Measurements from ENCODE around the gene NTN5.

NTN5 gene

DNA sequence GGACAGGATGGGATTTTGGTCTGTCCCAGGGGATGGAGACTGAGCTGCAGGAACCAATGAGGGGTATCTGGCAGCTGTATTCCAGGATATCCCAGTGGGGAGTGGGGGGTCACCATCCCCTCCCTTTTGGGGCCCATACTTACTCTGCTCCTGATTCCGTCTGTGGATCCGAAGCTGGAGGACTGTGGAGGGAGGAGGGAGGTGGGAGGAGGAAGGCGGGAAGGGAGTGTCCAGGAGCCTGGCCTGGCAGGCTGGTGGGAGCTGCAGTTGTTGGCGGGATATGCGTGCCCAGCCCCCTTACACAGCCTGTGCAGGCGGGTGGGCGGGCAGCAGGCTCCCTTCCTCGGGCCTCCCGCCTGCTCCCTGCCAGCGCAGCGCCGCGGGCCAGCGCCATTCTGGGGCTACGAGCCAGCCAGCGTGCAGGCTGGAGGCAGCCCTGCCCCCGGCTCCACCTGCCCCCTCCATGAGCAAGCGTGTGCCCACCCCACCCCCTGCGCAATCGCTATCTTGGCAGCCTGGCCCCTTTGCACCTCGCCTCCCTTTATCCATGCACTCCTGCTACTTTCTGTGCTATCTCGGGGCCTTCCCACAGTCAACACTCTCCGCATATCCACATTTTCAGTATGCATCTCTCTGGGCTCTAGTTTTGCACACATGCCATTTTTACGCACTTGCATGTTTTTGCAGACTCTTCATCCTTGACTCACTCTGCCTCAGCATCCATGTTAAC, 43.9 kb upstream of the NTN5 start:
- no peak overlapping the region for H3K27ac ChIP-seq
- H3K9me3 ChIP-seq (replicated peaks in 1 of 11) = no peaks in the 10 kb centered on the region
- TF ChIP-seq Cebpa-rat (IDR thresholded peaks at IDR 0.05) = no peak
- H3K4me1 ChIP-seq = peaks cover 30 to 58% (median 50%) of the 10 kb centered on the region in 10 experiments
- H3K36me3 ChIP-seq = peaks cover 0 to 6% (median 1%) of the 10 kb centered on the region in 11 experiments; a peak in 9 of 22 replicates
- no peak overlapping the region for H3K4me3 ChIP-seq
- no peak overlapping the region for H3K9ac ChIP-seq
- no peak overlapping the region for H3K4me2 ChIP-seq
- H3K27me3 ChIP-seq = no peaks in the 10 kb centered on the region
- H4K20me1 ChIP-seq = no peaks in the 10 kb centered on the region

DNA sequence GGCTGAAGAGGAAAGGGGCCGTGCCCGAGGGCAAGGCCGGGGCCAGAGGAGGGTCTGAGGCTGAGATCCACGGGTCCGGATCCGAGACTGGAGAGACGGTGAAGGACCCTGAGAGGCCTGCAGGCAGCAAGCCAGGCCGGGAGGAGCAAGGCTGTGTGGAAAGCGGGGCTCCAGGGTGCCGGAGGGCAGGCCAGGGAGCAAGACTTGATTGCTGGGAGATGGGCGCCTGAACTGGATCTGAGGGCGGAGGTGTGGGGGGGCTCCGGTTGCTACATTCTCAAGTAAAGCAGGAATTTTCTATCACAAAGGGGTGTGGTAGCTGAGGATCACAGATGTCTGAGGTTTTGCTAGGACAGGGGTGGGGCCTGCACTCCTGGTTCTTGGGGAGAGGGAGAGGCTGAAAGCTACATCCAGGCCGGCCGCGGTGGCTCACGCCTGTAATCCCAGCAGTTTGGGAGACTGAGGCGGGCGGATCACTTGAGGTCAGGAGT, 42.9 kb upstream of the NTN5 start:
- Histone ChIP-seq H3K9me3 (replicated peaks in 1 of 11) (0 out of 22 replicates have a peak, but pooled peaks cover 0 to 3% (median 0%) of the 10 kb centered on the region in 11 experiments), H3K27ac (peak overlapping the region in 7 of 11 experiments; percentile 11 to 90 (median 85); a peak in 7 of 22 replicates), H3K4me3 (peak overlapping the region in 3 of 10 experiments; percentile 19 to 72 (median 68); a peak in 4 of 20 replicates), H3K4me1 (peaks cover 30 to 52% (median 43%) of the 10 kb centered on the region in 10 experiments), H3K9ac (peak overlapping the region in 8 of 11 experiments; percentile 80 to 89 (median 84); a peak in 12 of 22 replicates), H3K36me3 (no peaks in the 10 kb centered on the region; a peak in 1 of 22 replicates), H3K4me2 (peak overlapping the region; percentile 87 to 98 (median 94); a peak in 21 of 22 replicates), H4K20me1 (no peaks in the 10 kb centered on the region), H3K27me3 (no peaks in the 10 kb centered on the region)
- TF ChIP-seq Cebpa-rat (IDR thresholded peaks at IDR 0.05) = no peak

DNA sequence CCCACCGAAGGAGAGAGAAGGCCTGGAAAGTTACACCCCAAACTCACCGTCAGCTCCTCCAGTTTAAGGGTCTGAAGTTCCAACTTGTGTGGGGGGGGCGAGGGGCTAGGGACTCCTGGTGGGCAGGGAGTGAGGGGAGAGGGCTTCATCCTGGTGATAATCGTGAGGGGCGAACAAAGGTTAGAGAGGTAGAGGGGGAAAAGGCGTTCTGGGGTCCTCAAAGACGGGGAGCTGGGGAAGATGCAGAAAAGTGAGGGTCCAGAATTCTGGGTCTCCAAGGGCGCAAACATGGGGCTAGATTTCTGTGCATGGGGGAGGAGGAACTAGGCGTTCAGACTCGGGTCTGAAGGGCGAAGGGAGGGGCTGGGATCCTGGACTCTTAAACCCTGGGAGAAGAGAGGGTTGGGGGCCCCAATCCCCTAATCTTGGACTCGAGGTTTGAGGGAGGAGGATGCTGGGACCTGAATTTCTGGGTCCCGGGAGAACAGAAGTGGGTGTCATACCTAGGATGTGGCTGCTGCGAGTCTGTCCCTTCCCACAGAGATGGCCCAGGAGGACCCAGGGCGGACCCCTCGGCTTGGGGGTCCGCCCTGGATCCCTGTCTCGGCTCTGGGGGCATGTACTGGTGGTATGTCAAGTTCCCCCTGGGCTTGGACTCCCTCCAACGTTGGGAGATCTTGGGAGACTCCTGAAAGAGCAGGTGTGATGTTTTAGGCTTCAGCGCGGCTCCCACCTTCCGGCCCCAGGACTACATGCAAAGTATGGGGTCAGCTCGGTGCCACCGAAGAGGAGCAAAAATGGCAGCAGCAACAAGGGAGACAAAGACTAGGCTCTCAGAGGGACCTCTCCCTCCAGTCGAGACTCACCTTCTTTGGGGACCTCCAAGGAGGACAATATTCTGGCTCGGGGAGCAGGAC, 42.2 kb upstream of the NTN5 start:
- Histone ChIP-seq H3K27me3 (no peaks in the 10 kb centered on the region), H3K4me1 (peaks cover 26 to 47% (median 39%) of the 10 kb centered on the region in 10 experiments), H3K36me3 (no peaks in the 10 kb centered on the region; a peak in 1 of 22 replicates), H3K4me2 (peak overlapping the region; percentile 87 to 98 (median 94)), H3K27ac (peak overlapping the region; percentile 63 to 90 (median 83); a peak in 21 of 22 replicates), H3K9me3 (replicated peaks in 1 of 11) (0 out of 22 replicates have a peak, but pooled peaks cover 0 to 3% (median 0%) of the 10 kb centered on the region in 11 experiments), H3K9ac (peak overlapping the region; percentile 79 to 89 (median 83)), H3K4me3 (peak overlapping the region; percentile 61 to 88 (median 74)), H4K20me1 (no peaks in the 10 kb centered on the region)
- TF ChIP-seq Cebpa-rat (IDR thresholded peaks at IDR 0.05) = no peak

DNA sequence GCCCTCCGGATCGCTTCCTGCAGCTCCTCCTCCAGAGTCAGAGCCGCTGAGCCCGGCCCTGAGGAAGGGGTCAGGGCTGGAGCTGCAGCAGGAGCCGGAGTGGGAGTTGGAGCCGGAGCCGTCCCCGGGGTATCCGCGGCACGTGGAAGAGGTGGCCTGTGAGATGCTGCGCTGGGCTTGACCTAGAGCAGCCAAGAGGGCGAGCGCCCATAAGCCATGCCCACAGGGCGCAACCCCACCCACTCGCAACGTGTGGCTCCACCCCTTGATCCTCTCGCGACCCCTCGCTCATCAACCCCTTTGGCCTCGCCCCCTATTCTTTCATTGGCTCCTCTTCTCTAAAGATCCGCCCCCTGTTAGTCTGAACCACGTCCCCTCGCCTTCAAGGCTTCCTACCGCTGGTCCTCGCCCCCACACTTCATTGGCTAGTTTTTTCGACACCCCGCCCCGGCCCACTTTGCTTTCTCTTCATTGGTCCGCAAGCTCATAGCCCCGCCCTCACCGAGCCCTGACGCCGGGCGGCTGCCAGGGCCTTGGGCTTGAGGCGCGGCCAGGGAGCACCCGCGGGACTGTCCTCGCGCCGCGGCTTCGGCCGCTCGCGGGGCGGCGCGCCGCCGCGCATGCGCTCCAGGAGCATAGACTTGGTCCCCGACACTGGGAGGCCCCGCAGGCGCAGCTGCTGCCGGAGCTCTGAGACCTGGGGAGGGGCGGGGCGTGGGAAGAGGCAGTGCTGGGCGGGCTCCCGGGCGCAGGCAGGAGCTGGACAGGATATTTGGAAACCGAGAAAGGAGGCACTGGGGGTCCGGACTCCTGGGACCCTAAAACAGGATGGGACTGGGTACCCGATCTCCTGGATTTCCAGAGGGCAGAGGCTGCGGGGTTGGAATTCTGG, 41.3 kb upstream of the NTN5 start:
- peak overlapping the region; percentile 63 to 90 (median 83); a peak in 21 of 22 replicates for H3K27ac ChIP-seq
- TF ChIP-seq Cebpa-rat (IDR thresholded peaks at IDR 0.05) = no peak

DNA sequence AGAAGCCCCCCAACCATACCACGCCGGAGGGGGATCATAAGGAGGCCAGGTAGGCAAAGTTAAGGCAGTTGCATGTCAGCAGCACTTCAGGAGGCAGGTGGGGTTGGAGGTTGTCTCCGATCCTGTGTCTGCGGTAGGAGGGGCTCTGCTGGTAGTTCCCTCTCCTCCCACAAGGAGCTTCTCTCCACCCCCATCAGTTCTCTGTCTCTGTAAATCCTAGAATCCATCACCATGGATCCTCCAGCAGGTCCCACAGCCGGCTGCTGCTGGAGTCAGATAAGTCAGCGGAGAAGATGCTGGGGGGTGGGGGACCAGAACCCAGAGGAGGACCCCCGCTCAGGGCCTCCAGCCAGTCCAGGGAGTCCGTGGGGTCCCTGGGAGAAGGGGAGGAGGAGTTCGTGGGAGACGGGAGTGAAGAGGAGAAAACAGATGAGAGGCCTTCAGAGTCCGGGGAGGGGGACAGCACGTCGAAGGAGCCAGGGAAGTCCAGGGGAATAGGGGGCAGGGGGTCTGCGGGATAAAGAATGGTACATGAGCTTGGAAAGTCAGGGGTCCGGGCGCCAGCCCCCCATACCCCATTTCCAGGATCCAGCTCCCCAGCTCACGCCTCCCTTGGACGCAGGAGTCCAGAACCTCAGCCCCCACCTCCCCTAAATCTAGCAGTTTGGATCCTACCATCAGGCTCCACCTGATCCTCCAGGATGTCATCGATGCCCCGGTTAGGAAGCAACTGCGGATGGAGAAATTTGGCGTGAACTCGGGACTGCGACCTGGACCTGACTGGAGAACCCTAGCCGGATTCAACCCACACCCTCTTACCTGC, 40.4 kb upstream of the NTN5 start:
- Histone ChIP-seq H3K4me3 (peak overlapping the region; percentile 69 to 90 (median 84)), H3K9me3 (replicated peaks in 1 of 11) (0 out of 22 replicates have a peak, but pooled peaks cover 0 to 3% (median 0%) of the 10 kb centered on the region in 11 experiments), H3K4me2 (peak overlapping the region; percentile 84 to 100 (median 97)), H3K9ac (peak overlapping the region; percentile 72 to 86 (median 79)), H3K4me1 (peaks cover 23 to 34% (median 27%) of the 10 kb centered on the region in 10 experiments), H3K36me3 (no peaks in the 10 kb centered on the region; a peak in 1 of 22 replicates), H3K27me3 (no peaks in the 10 kb centered on the region), H3K27ac (peak overlapping the region in 9 of 11 experiments; percentile 46 to 71 (median 60); a peak in 18 of 22 replicates), H4K20me1 (no peaks in the 10 kb centered on the region)
- TF ChIP-seq Cebpa-rat (IDR thresholded peaks at IDR 0.05) = no peak

More for the DNA sequence above, 41.3 kb upstream of the NTN5 start:
- Histone ChIP-seq H3K36me3 (no peaks in the 10 kb centered on the region; a peak in 1 of 22 replicates), H3K9ac (peak overlapping the region; percentile 79 to 89 (median 83)), H3K27me3 (no peaks in the 10 kb centered on the region), H3K9me3 (replicated peaks in 1 of 11) (0 out of 22 replicates have a peak, but pooled peaks cover 0 to 3% (median 0%) of the 10 kb centered on the region in 11 experiments), H3K4me1 (peaks cover 23 to 38% (median 30%) of the 10 kb centered on the region in 10 experiments), H3K4me3 (peak overlapping the region; percentile 69 to 90 (median 84)), H3K4me2 (peak overlapping the region; percentile 94 to 100 (median 97)), H4K20me1 (no peaks in the 10 kb centered on the region)

DNA sequence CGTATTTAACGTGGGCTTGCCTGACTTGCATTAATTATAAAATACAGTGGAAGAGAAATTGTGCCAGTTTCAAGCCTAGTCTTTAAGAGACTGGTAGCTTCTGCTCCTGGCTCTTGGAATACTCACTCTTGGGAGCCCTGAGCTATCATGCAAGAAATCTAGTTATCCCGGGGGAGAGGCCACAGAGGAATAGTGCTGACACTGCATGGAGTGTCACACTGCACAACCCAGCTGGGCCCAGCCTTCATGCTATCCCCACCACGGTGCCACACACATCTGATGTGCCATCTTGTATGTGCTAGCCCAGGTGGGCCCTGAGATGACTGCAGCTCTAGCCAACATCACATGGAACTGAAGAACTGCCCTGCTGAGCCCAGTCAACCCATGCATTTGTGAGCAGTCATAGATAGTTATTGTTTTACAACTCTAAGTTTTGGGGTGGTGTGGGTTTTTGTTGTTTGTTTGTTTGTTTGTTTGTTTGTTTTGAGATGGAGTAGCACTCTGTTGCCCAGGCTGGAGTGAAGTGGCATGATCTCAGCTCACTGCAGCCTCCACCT, 38.4 kb upstream of the NTN5 start:
- Histone ChIP-seq H3K4me1 (peaks cover 23 to 30% (median 27%) of the 10 kb centered on the region in 10 experiments), H3K9ac (no peak overlapping the region), H3K4me3 (no peak overlapping the region), H3K27ac (no peak overlapping the region), H4K20me1 (no peaks in the 10 kb centered on the region), H3K4me2 (no peak overlapping the region), H3K9me3 (replicated peaks in 1 of 11) (0 out of 22 replicates have a peak, but pooled peaks cover 0 to 3% (median 0%) of the 10 kb centered on the region in 11 experiments), H3K27me3 (no peaks in the 10 kb centered on the region), H3K36me3 (peaks cover 0 to 12% (median 9%) of the 10 kb centered on the region in 11 experiments; a peak in 13 of 22 replicates)
- no peak for TF ChIP-seq Cebpa-rat (IDR thresholded peaks at IDR 0.05)

DNA sequence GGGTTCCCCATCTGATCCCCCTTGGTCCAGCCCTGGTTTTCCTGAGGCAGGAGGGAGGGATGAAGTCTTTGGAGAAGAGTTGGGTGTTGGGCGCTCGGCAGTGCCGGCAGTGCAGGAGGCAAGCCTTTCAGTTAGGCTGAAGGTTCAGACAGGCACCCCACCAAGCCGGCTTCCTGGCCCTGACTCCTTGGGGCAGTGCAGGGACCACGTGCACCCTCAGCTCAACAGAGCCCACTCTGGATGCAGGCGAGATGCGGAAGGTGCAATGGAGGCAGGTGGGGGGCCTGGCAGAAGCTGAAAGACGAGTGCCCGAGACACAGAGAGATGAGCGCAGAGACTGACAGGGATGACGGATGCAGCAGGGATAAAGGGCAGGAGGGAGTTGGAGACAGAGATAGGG, 35.7 kb upstream of the NTN5 start:
- no peak for TF ChIP-seq Cebpa-rat (IDR thresholded peaks at IDR 0.05)
- no peaks in the 10 kb centered on the region for H4K20me1 ChIP-seq
- H3K27ac ChIP-seq = no peak overlapping the region
- H3K36me3 ChIP-seq = peaks cover 11 to 32% (median 24%) of the 10 kb centered on the region in 11 experiments; a peak in 18 of 22 replicates
- H3K27me3 ChIP-seq = no peaks in the 10 kb centered on the region
- peaks cover 0 to 5% (median 2%) of the 10 kb centered on the region in 11 experiments; a peak in 6 of 22 replicates for H3K9me3 ChIP-seq (replicated peaks in 1 of 11)
- no peak overlapping the region for H3K9ac ChIP-seq
- no peak overlapping the region for H3K4me2 ChIP-seq
- H3K4me1 ChIP-seq = peaks cover 10 to 14% (median 12%) of the 10 kb centered on the region in 10 experiments
- H3K4me3 ChIP-seq = no peak overlapping the region
